RWPE2 (cell line): ENCODE results near the gene EHD4.

Experiments used
- ATAC-seq: fragments of 200-7000 bp; cut with Tn5 transposase; 3 replicates; pipeline ENCODE4 v1.9.1; 2021; ENCODE audit warnings: low read depth
- DNase-seq: peaks from one replicate; pipeline ENCODE4 v3.0.0-alpha.2; 2020; ENCODE audit warnings: low spot score
- H3K27ac ChIP-seq: fragments of 450-650 bp; 2 replicates; pipeline ENCODE4 v1.5.1; 2017; ENCODE audit warnings: mild to moderate bottlenecking; ENCODE audit not compliant: poor library complexity, severe bottlenecking
- H3K27me3 ChIP-seq: fragments of 250-450 bp; sonication (Bioruptor Pico); 2 replicates; pipeline ENCODE4 v1.5.1; 2021; ENCODE audit warnings: mild to moderate bottlenecking, moderate library complexity; ENCODE audit not compliant: insufficient read depth, poor library complexity, severe bottlenecking
- H3K36me3 ChIP-seq: fragments of 250-450 bp; sonication (Bioruptor Pico); 2 replicates; pipeline ENCODE4 v1.5.1; 2020; ENCODE audit warnings: low read depth, mild to moderate bottlenecking, moderate library complexity
- H3K4me1 ChIP-seq: fragments of 250-450 bp; sonication (Bioruptor Pico); 2 replicates; pipeline ENCODE4 v1.5.1; 2021; ENCODE audit warnings: mild to moderate bottlenecking, moderate library complexity; ENCODE audit not compliant: insufficient read depth, poor library complexity, severe bottlenecking
- H3K4me3 ChIP-seq: fragments of 250-450 bp; sonication (Bioruptor Pico); 2 replicates; pipeline ENCODE4 v1.5.1; 2021; ENCODE audit warnings: mild to moderate bottlenecking, moderate library complexity; ENCODE audit not compliant: severe bottlenecking
- H3K9me3 ChIP-seq: fragments of 250-450 bp; sonication (Bioruptor Pico); 2 replicates; pipeline ENCODE4 v1.5.1; 2021; ENCODE audit warnings: mild to moderate bottlenecking, moderate library complexity; ENCODE audit not compliant: severe bottlenecking
- CTCF ChIP-seq: fragments of 450-650 bp; IDR thresholded peaks from one replicate; pipeline ENCODE4 v1.5.1; 2017; ENCODE audit warnings: mild to moderate bottlenecking, moderate library complexity; ENCODE audit not compliant: poor library complexity, severe bottlenecking

Gene EHD4

GRCh38 chr15:41890050-41890690 lies 82.2 kb downstream of the EHD4 start:
- Histone ChIP-seq H3K27me3 (no peaks in the 10 kb centered on the region), H3K9me3 (no peaks in the 10 kb centered on the region), H3K4me3 (no peak overlapping the region), H3K36me3 (no peaks in the 10 kb centered on the region), H3K4me1 (peaks cover 12% of the 10 kb centered on the region), H3K27ac (no peak overlapping the region)
- TF ChIP-seq CTCF = no peak
- DNase-seq = peak; percentile 55
- ATAC-seq = no peak

- ATAC-seq = no peak
- no peaks in the 10 kb centered on the region for H3K4me1 ChIP-seq
- H3K9me3 ChIP-seq = no peaks in the 10 kb centered on the region
Observed at GRCh38 chr15:41888662-41889253, 83.6 kb downstream of the EHD4 start.

GRCh38 chr15:41887893-41888292 lies 84.5 kb downstream of the EHD4 start:
- Histone ChIP-seq H3K4me1 (no peaks in the 10 kb centered on the region), H3K36me3 (no peaks in the 10 kb centered on the region), H3K27me3 (no peaks in the 10 kb centered on the region), H3K9me3 (no peaks in the 10 kb centered on the region), H3K27ac (no peak overlapping the region), H3K4me3 (no peak overlapping the region)
- DNase-seq = no peak
- no peak for TF ChIP-seq CTCF
- ATAC-seq = no peak

More at GRCh38 chr15:41888662-41889253, 83.6 kb downstream of the EHD4 start:
- Histone ChIP-seq H3K36me3 (no peaks in the 10 kb centered on the region), H3K27ac (no peak overlapping the region), H3K4me3 (no peak overlapping the region), H3K27me3 (no peaks in the 10 kb centered on the region)
- DNase-seq = no peak
- no peak for TF ChIP-seq CTCF

- no peaks in the 10 kb centered on the region for H3K36me3 ChIP-seq
- no peak for DNase-seq
- peaks cover 3% of the 10 kb centered on the region for H3K4me1 ChIP-seq
- no peak for ATAC-seq
- no peaks in the 10 kb centered on the region for H3K27me3 ChIP-seq
- no peaks in the 10 kb centered on the region for H3K9me3 ChIP-seq
- no peak for TF ChIP-seq CTCF
- H3K27ac ChIP-seq = no peak overlapping the region
- H3K4me3 ChIP-seq = no peak overlapping the region
Observed at GRCh38 chr15:41887161-41887560, 85.2 kb downstream of the EHD4 start.

GRCh38 chr15:41886741-41887140 lies 85.6 kb downstream of the EHD4 start:
- DNase-seq (no peak), ATAC-seq (no peak)
- Histone ChIP-seq H3K9me3 (no peaks in the 10 kb centered on the region), H3K4me3 (no peak overlapping the region), H3K27ac (no peak overlapping the region), H3K36me3 (no peaks in the 10 kb centered on the region), H3K4me1 (peaks cover 3% of the 10 kb centered on the region), H3K27me3 (no peaks in the 10 kb centered on the region)
- no peak for TF ChIP-seq CTCF
